Testis (tissue), 3 donors: ENCODE results near the gene CXCR6. TPM values are rescaled to one million over a fixed set of nuclear protein-coding genes. Genes with fewer than 3 reads are reported as not detected.

ENCODE experiments used
- DNase-seq: peaks from one replicate; pipeline ENCODE4 v3.0.0-alpha.2; 2019
- H3K27ac ChIP-seq, 2 donors: fragments of 200-600 bp; sonication (generic); one replicate each; pipeline ENCODE4 v1.5.1; 2019
- H3K27me3 ChIP-seq: fragments of 200-600 bp; sonication (generic); one replicate; pipeline ENCODE4 v1.5.1; 2019
- H3K36me3 ChIP-seq: fragments of 200-600 bp; sonication (generic); one replicate; pipeline ENCODE4 v1.5.1; 2017; ENCODE audit warnings: low read depth; ENCODE audit errors: missing control alignments
- H3K4me1 ChIP-seq: fragments of 200-600 bp; sonication (generic); one replicate; pipeline ENCODE4 v1.5.1; 2019
- H3K4me3 ChIP-seq, 2 donors: fragments of 200-600 bp; sonication (generic); one replicate each; pipeline ENCODE4 v1.5.1; 2017 to 2019
- H3K9me3 ChIP-seq: fragments of 200-600 bp; sonication (generic); one replicate; pipeline ENCODE4 v1.5.1; 2017
- POLR2A ChIP-seq: fragments of 450-650 bp; IDR thresholded peaks from one replicate; pipeline ENCODE4 v1.6.1; 2017; ENCODE audit warnings: antibody characterized with exemption, mild to moderate bottlenecking, moderate library complexity
- WGBS, 2 donors: methylation state at CpG; one replicate each; pipeline ENCODE4 v1.1.5; 2018; 5-methylcytosine and 5-hydroxymethylcytosine counted together
- intact Hi-C: fragments of 100-400 bp; cut with DNase I; formaldehyde crosslinking; loops from one replicate; pipeline ENCODE4 v1.15.1; 2023; ENCODE audit warnings: low total_unique reads
- polyA plus RNA-seq: library from polyadenylated mRNA; stranded (reverse); fragments of 350-450 nt; fragmentation: Illumina TruSeq; extraction: RNeasy Lipid Tissue Mini Kit (QIAGEN cat#74804); gene quantifications from one replicate; pipeline ENCODE4 v1.2.3, GENCODE V29; 2014; ENCODE audit warnings: low read depth, low replicate concordance; ENCODE audit not compliant: insufficient read depth
- total RNA-seq, 2 donors: library from RNA; depleted of rRNA; stranded (reverse); fragments of >200 nt; gene quantifications; one replicate each; pipeline ENCODE4 v1.2.3, GENCODE V29; 2016
- TF ChIP-seq, protein P1 (sequence below), 3 experiments: fragments of 450-650 bp in 2 of 3; fragments of 200-600 bp in 1 of 3; sonication (generic) in 1 of 3; IDR thresholded peaks; one replicate each; pipeline ENCODE4 v1.5.1; 2016 to 2019; ENCODE audit warnings: antibody characterized with exemption in 3 of 3, mild to moderate bottlenecking in 2 of 3, moderate library complexity in 1 of 3

The CXCR6 gene
- total and polyA plus RNA-seq, 3 donors from 2014 or later, result 0.16 to 2.1 (median 0.62) TPM

DNA sequence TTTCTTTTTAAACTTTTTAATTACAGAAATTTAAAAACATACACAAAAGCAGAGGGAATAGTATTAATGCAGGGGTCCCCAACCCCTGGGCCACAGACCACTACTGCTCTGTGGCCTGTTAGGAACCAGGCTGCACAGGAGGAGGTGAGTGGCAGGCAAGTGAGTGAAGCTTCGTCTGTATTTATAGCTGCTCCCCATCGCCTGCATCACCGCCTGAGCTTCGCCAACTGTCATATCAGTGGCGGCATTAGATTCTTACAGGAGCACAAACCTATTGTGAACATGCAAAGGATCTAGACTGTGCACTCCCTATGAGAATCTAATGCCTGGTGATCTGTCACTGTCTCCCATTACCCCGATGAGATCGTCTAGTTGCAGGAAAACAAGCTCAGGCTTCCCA, 34.5 kb upstream of the CXCR6 start:
- Histone ChIP-seq H3K27ac (no peak overlapping the region), H3K9me3 (no peaks in the 10 kb centered on the region), H3K4me1 (no peaks in the 10 kb centered on the region), H3K36me3 (no peaks in the 10 kb centered on the region), H3K4me3 (no peak overlapping the region), H3K27me3 (no peaks in the 10 kb centered on the region)
- DNase-seq, result no peak
- intact Hi-C loops, result loop anchor here (10.0 kb wide), 1 partner anchor 154 kb away; no protein-coding TSS in a partner anchor
- 93% methylated on average over 7 of the region's 7 CpGs for WGBS, 2 donors
- TF ChIP-seq, protein P1, sequence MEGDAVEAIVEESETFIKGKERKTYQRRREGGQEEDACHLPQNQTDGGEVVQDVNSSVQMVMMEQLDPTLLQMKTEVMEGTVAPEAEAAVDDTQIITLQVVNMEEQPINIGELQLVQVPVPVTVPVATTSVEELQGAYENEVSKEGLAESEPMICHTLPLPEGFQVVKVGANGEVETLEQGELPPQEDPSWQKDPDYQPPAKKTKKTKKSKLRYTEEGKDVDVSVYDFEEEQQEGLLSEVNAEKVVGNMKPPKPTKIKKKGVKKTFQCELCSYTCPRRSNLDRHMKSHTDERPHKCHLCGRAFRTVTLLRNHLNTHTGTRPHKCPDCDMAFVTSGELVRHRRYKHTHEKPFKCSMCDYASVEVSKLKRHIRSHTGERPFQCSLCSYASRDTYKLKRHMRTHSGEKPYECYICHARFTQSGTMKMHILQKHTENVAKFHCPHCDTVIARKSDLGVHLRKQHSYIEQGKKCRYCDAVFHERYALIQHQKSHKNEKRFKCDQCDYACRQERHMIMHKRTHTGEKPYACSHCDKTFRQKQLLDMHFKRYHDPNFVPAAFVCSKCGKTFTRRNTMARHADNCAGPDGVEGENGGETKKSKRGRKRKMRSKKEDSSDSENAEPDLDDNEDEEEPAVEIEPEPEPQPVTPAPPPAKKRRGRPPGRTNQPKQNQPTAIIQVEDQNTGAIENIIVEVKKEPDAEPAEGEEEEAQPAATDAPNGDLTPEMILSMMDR (IDR thresholded peaks at IDR 0.05), result no peak
- no peak for TF ChIP-seq POLR2A

- H3K36me3 ChIP-seq, result no peaks in the 10 kb centered on the region
- WGBS, 2 donors, result 87 to 91% methylated on average over 6 of the region's 6 CpGs
- no peak for DNase-seq
- intact Hi-C loops, result loop anchor here (10.0 kb wide), 1 partner anchor 155 kb away; no protein-coding TSS in a partner anchor
- TF ChIP-seq, protein P1 (IDR thresholded peaks at IDR 0.05), result no peak
- TF ChIP-seq POLR2A, result no peak
- no peak overlapping the region for H3K27ac ChIP-seq
- H3K4me1 ChIP-seq, result no peaks in the 10 kb centered on the region
- no peaks in the 10 kb centered on the region for H3K9me3 ChIP-seq
- H3K27me3 ChIP-seq, result no peaks in the 10 kb centered on the region
- H3K4me3 ChIP-seq, result no peak overlapping the region
Measured at GRCh38 chr3:45909542-45909941, 33.7 kb upstream of the CXCR6 start.

GRCh38 chr3:45910892-45911291, 32.4 kb upstream of the CXCR6 start:
- intact Hi-C loops, result no loop called here
- H3K4me1 ChIP-seq, result no peaks in the 10 kb centered on the region
- DNase-seq, result no peak
- no peaks in the 10 kb centered on the region for H3K36me3 ChIP-seq
- WGBS, 2 donors, result 83 to 94% methylated on average over 4 of the region's 4 CpGs
- H3K27ac ChIP-seq, result no peak overlapping the region
- TF ChIP-seq, protein P1 (IDR thresholded peaks at IDR 0.05), result no peak
- no peak for TF ChIP-seq POLR2A
- H3K9me3 ChIP-seq, result no peaks in the 10 kb centered on the region
- H3K27me3 ChIP-seq, result no peaks in the 10 kb centered on the region
- H3K4me3 ChIP-seq, result no peak overlapping the region

GRCh38 chr3:45911511-45912226, 31.6 kb upstream of the CXCR6 start:
- Histone ChIP-seq H3K27me3 (no peaks in the 10 kb centered on the region), H3K36me3 (no peaks in the 10 kb centered on the region), H3K9me3 (no peaks in the 10 kb centered on the region), H3K4me3 (no peak overlapping the region), H3K4me1 (no peaks in the 10 kb centered on the region), H3K27ac (no peak overlapping the region)
- DNase-seq, result no peak
- 91 to 92% methylated on average over 10 to 11 of the region's 11 CpGs for WGBS, 2 donors
- TF ChIP-seq, protein P1 (IDR thresholded peaks at IDR 0.05), result no peak
- TF ChIP-seq POLR2A, result no peak
- intact Hi-C loops, result no loop called here

- intact Hi-C loops, result no loop called here
- Histone ChIP-seq H3K4me3 (no peak overlapping the region), H3K9me3 (no peaks in the 10 kb centered on the region), H3K27me3 (no peaks in the 10 kb centered on the region), H3K4me1 (no peaks in the 10 kb centered on the region), H3K36me3 (no peaks in the 10 kb centered on the region), H3K27ac (no peak overlapping the region)
- TF ChIP-seq, protein P1 (IDR thresholded peaks at IDR 0.05), result no peak
- TF ChIP-seq POLR2A, result no peak
- WGBS, 2 donors, result 88 to 100% methylated on average over 4 to 6 of the region's 6 CpGs
- DNase-seq, result no peak
Measured at GRCh38 chr3:45912435-45912834, 30.8 kb upstream of the CXCR6 start.
